Naive thymus-derived CD4-positive, alpha-beta T cell (primary cell): ENCODE measurements around the gene RRAD. TPM values are rescaled to one million over a fixed set of nuclear protein-coding genes. Genes with fewer than 3 reads are reported as not detected.

ENCODE experiments used
- ATAC-seq: fragments of 150-1000 bp; cut with Tn5 transposase; 2 replicates; pipeline ENCODE4 v1.10.0; 2021; ENCODE audit warnings: mild to moderate bottlenecking, moderate library complexity
- CTCF ChIA-PET: fragments of 350-600 bp; sonication (Branson Sonifier 250); formaldehyde crosslinking; loops from one replicate; lab custom pipeline; 2021; ENCODE audit warnings: antibody characterized with exemption; lab: Charles Lee
- POLR2A ChIA-PET: fragments of 350-600 bp; sonication (Branson Sonifier 250); formaldehyde crosslinking; loops from one replicate; lab custom pipeline; 2021; ENCODE audit warnings: antibody characterized with exemption, inconsistent platforms; lab: Charles Lee
- DNase-seq, 9 donors: peaks; one replicate each; pipeline versions ENCODE4 v3.0.0 to v3.0.0-alpha.2; 2020 to 2022; ENCODE audit warnings: mixed read lengths in 1 of 9
- H3K27ac ChIP-seq: one replicate; pipeline ENCODE4 v1.7.0; 2013; ENCODE audit warnings: mild to moderate bottlenecking, low read depth, low read length, moderate library complexity
- H3K27me3 ChIP-seq, 2 donors: one replicate each; pipeline ENCODE4 v1.7.0; 2013; ENCODE audit warnings: low read length in 2 of 2, mild to moderate bottlenecking in 2 of 2, moderate library complexity in 2 of 2; ENCODE audit not compliant: control insufficient read depth in 2 of 2, insufficient read depth in 2 of 2
- H3K36me3 ChIP-seq, 3 experiments: 1 replicate in 2 of 3; 2 replicates in 1 of 3; pipeline ENCODE4 v1.7.0; 2013; ENCODE audit warnings: low read length in 3 of 3, mild to moderate bottlenecking in 3 of 3, moderate library complexity in 1 of 3; ENCODE audit not compliant: insufficient read depth in 3 of 3, control insufficient read depth in 2 of 3
- H3K4me1 ChIP-seq, 2 donors: one replicate each; pipeline ENCODE4 v1.7.0; 2013; ENCODE audit warnings: low read length in 2 of 2, mild to moderate bottlenecking in 2 of 2, moderate library complexity in 1 of 2; ENCODE audit not compliant: control insufficient read depth in 2 of 2, insufficient read depth in 2 of 2
- H3K4me3 ChIP-seq: 2 replicates; pipeline ENCODE4 v1.7.0; 2013; ENCODE audit warnings: mild to moderate bottlenecking, low read length
- H3K9me3 ChIP-seq, 3 experiments: 1 replicate in 2 of 3; 2 replicates in 1 of 3; pipeline ENCODE4 v1.7.0; 2013; ENCODE audit warnings: low read length in 3 of 3; ENCODE audit not compliant: control insufficient read depth in 2 of 3
- H3K27ac Mint-ChIP-seq, 9 donors: one replicate each; pipeline ENCODE4 v1.8.0; 2020 to 2022; ENCODE audit warnings: mixed read lengths in 9 of 9, mild to moderate bottlenecking in 8 of 9, moderate library complexity in 5 of 9, inconsistent platforms in 2 of 9
- H3K27me3 Mint-ChIP-seq, 5 donors: one replicate each; pipeline ENCODE4 v1.8.0; 2021 to 2022; ENCODE audit warnings: mixed read lengths in 5 of 5, mild to moderate bottlenecking in 1 of 5
- H3K36me3 Mint-ChIP-seq, 5 donors: one replicate each; pipeline ENCODE4 v1.8.0; 2020 to 2022; ENCODE audit warnings: mixed read lengths in 5 of 5, mild to moderate bottlenecking in 3 of 5, inconsistent platforms in 1 of 5
- H3K4me1 Mint-ChIP-seq, 7 donors: one replicate each; pipeline ENCODE4 v1.8.0; 2020 to 2022; ENCODE audit warnings: mixed read lengths in 7 of 7, mild to moderate bottlenecking in 3 of 7, inconsistent platforms in 1 of 7
- H3K4me3 Mint-ChIP-seq, 10 donors: one replicate each; pipeline ENCODE4 v1.8.0; 2020 to 2022; ENCODE audit warnings: mild to moderate bottlenecking in 10 of 10, mixed read lengths in 10 of 10, moderate library complexity in 6 of 10, inconsistent platforms in 2 of 10
- H3K9me3 Mint-ChIP-seq, 11 donors: one replicate each; pipeline ENCODE4 v1.8.0; 2020 to 2022; ENCODE audit warnings: mixed read lengths in 11 of 11, mild to moderate bottlenecking in 4 of 11, inconsistent platforms in 1 of 11, moderate library complexity in 1 of 11
- intact Hi-C, 2 donors: fragments of 100-400 bp; cut with micrococcal nuclease; formaldehyde crosslinking; loops; one replicate each; pipeline ENCODE4 v1.15.1; 2023
- polyA plus RNA-seq, 2 donors: library from polyadenylated mRNA; unstranded; fragments of 300-500 nt; fragmentation: Illumina TruSeq; gene quantifications; one replicate each; pipeline ENCODE4 v1.2.3, GENCODE V29; 2021
- total RNA-seq, 6 experiments: library from RNA in 5 of 6; stranded (reverse) in 5 of 6; gene quantifications; 1 replicate in 5 of 6; 2 replicates in 1 of 6; pipeline ENCODE4 v1.2.3 and lab custom pipeline; 2021 to 2026

Gene RRAD
- total and polyA plus RNA-seq, 7 experiments from 2014 or later, result 0.24 to 1.6 (median 0.88) TPM; not detected in 2

DNA sequence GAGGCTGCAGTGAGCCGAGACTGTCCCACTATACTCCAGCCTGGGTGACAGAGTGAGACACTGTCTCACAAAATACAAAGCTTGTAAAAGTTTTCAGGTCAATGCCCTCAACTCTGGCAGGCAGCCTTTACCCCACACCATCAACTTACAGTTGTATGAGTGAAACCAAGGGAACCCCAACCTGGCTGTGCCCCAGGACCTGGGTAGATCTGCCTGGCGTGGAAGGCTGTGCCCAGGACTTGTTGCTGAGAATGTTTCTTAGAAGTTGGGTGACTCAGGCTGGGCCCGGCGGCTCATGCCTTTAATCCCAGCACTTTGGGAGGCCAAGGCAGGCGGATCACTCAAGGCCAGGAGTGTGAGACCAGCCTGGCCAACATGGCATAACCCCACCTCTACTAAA lies 43.5 kb upstream of the RRAD start:
- H3K27ac ChIP-seq, result no peak overlapping the region
- H3K9me3 Mint-ChIP-seq, result no peaks in the 10 kb centered on the region
- no peaks in the 10 kb centered on the region for H3K36me3 ChIP-seq
- H3K4me1 ChIP-seq, result no peaks in the 10 kb centered on the region
- peaks cover 0 to 5% (median 0%) of the 10 kb centered on the region in 5 donors for H3K27me3 Mint-ChIP-seq
- H3K4me3 ChIP-seq, result no peak overlapping the region
- DNase-seq, result no peak
- no peaks in the 10 kb centered on the region for H3K9me3 ChIP-seq
- no peaks in the 10 kb centered on the region for H3K27me3 ChIP-seq
- ATAC-seq, result no peak
- H3K4me3 Mint-ChIP-seq, result no peak overlapping the region
- CTCF ChIA-PET, result no interaction called here
- peaks cover 0 to 3% (median 0%) of the 10 kb centered on the region in 7 donors for H3K4me1 Mint-ChIP-seq
- no peak overlapping the region for H3K27ac Mint-ChIP-seq
- no peaks in the 10 kb centered on the region for H3K36me3 Mint-ChIP-seq
- intact Hi-C loops, result no loop called here
- POLR2A ChIA-PET, result no interaction called here

- Histone ChIP-seq H3K27ac (no peak overlapping the region), H3K4me1 (no peaks in the 10 kb centered on the region), H3K27me3 (no peaks in the 10 kb centered on the region), H3K9me3 (no peaks in the 10 kb centered on the region), H3K36me3 (no peaks in the 10 kb centered on the region), H3K4me3 (no peak overlapping the region)
- no peak for ATAC-seq
- Mint-ChIP-seq H3K27ac (no peak overlapping the region), H3K4me3 (no peak overlapping the region), H3K9me3 (no peaks in the 10 kb centered on the region), H3K27me3 (peaks cover 0 to 5% (median 0%) of the 10 kb centered on the region in 5 donors), H3K4me1 (peaks cover 2 to 20% (median 8%) of the 10 kb centered on the region in 7 donors), H3K36me3 (no peaks in the 10 kb centered on the region)
- POLR2A ChIA-PET, result interaction anchor here (1.0 kb wide), 1 partner anchor 49 kb away, joined by 5 read pairs; no protein-coding TSS in a partner anchor
- intact Hi-C loops, result no loop called here
- no peak for DNase-seq
- CTCF ChIA-PET, result no interaction called here
Observed at GRCh38 chr16:66964049-66964448, 38.7 kb upstream of the RRAD start.

GRCh38 chr16:66961914-66962313 lies 36.6 kb upstream of the RRAD start:
- no peaks in the 10 kb centered on the region for H3K9me3 ChIP-seq
- peaks cover 0 to 5% (median 0%) of the 10 kb centered on the region in 5 donors for H3K27me3 Mint-ChIP-seq
- intact Hi-C loops, result no loop called here
- H3K27me3 ChIP-seq, result no peaks in the 10 kb centered on the region
- no peak overlapping the region for H3K27ac ChIP-seq
- peak overlapping the region in 2 of 9 donors; percentile 68 to 91 for H3K27ac Mint-ChIP-seq
- no peaks in the 10 kb centered on the region for H3K9me3 Mint-ChIP-seq
- DNase-seq, result no peak
- CTCF ChIA-PET, result interaction anchor here (1.2 kb wide), 1 partner anchor 15 kb away, joined by 4 read pairs; no protein-coding TSS in a partner anchor
- no peaks in the 10 kb centered on the region for H3K4me1 ChIP-seq
- ATAC-seq, result no peak
- POLR2A ChIA-PET, result no interaction called here
- H3K36me3 ChIP-seq, result no peaks in the 10 kb centered on the region
- H3K4me3 Mint-ChIP-seq, result peak overlapping the region in 1 of 10 donors; percentile 92
- H3K4me1 Mint-ChIP-seq, result peaks cover 10 to 33% (median 17%) of the 10 kb centered on the region in 7 donors
- H3K4me3 ChIP-seq, result no peak overlapping the region
- H3K36me3 Mint-ChIP-seq, result no peaks in the 10 kb centered on the region

DNA sequence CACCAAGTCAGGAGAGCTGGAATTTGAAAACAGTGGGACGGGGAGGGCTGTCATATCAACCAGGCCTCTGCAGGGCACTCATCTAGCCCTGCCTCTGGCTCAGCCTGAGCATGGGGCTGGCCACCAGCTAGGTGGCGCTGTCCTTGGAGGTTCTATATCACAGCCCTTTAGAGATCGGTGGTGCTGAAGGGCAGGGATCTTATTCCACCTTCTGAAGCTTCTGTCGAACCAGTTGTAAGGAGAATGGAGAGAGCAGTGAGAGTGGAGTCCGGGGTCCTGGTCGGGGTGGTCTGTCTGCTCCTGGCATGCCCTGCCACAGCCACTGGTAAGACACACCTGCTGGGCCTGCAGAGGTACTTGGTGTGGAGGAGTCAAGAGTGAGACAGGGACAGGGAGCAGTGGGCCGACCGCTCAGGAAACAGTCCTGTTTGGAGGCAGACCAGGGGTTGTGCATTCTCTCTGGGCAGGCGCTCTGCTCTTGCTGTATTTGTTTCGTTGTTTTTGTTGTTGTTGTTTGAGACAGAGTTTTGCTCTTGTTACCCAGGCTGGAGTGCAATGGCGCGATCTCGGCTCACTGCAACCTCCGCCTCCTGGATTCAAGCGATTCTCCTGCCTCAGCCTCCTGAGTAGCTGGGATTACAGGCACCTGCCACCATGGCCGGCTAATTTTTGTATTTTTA lies 35.9 kb upstream of the RRAD start, which contains the start of gene CES3:
CES3 (plus strand) TSS at position 202 of the 680 bp plus-strand sequence; CDS start at position 244, 42 bp downstream.
- ATAC-seq (peak; percentile 90), DNase-seq (peak in 8 of 9 donors; percentile 23 to 71 (median 34))
- POLR2A ChIA-PET, result no interaction called here
- no peaks in the 10 kb centered on the region for H3K36me3 Mint-ChIP-seq
- peaks cover 0 to 5% (median 0%) of the 10 kb centered on the region in 5 donors for H3K27me3 Mint-ChIP-seq
- peak within 1 kb of the TSS in 1 of 10 donors; percentile 92 for H3K4me3 Mint-ChIP-seq
- peak within 1 kb of the TSS in 2 of 9 donors; percentile 68 to 91 for H3K27ac Mint-ChIP-seq
- H3K4me1 Mint-ChIP-seq, result peaks cover 10 to 33% (median 17%) of the 10 kb centered on the region in 7 donors
- H3K27ac ChIP-seq, result no peak within 1 kb of the TSS
- no peak within 1 kb of the TSS for H3K4me3 ChIP-seq
- H3K27me3 ChIP-seq, result no peaks in the 10 kb centered on the region
- CTCF ChIA-PET, result interaction anchor here (0.6 to 1.2 kb wide), 2 partner anchors 14 to 18 kb away, joined by 3 to 4 read pairs; no protein-coding TSS in a partner anchor
- intact Hi-C loops, result no loop called here
- H3K4me1 ChIP-seq, result no peaks in the 10 kb centered on the region
- H3K9me3 Mint-ChIP-seq, result no peaks in the 10 kb centered on the region
- no peaks in the 10 kb centered on the region for H3K9me3 ChIP-seq
- H3K36me3 ChIP-seq, result no peaks in the 10 kb centered on the region

GRCh38 chr16:66960270-66960669 lies 34.9 kb upstream of the RRAD start:
- no peak overlapping the region for H3K4me3 Mint-ChIP-seq
- Histone ChIP-seq H3K36me3 (no peaks in the 10 kb centered on the region), H3K27me3 (no peaks in the 10 kb centered on the region), H3K27ac (no peak overlapping the region), H3K4me3 (no peak overlapping the region), H3K4me1 (no peaks in the 10 kb centered on the region), H3K9me3 (no peaks in the 10 kb centered on the region)
- H3K4me1 Mint-ChIP-seq, result peaks cover 10 to 33% (median 17%) of the 10 kb centered on the region in 7 donors
- no peaks in the 10 kb centered on the region for H3K9me3 Mint-ChIP-seq
- intact Hi-C loops, result no loop called here
- ATAC-seq (no peak), DNase-seq (no peak)
- no peaks in the 10 kb centered on the region for H3K36me3 Mint-ChIP-seq
- ChIA-PET POLR2A (no interaction called here), CTCF (interaction anchor here (0.7 kb wide), 1 partner anchor 12 kb away, joined by 3 read pairs; no protein-coding TSS in a partner anchor)
- H3K27ac Mint-ChIP-seq, result no peak overlapping the region
- H3K27me3 Mint-ChIP-seq, result peaks cover 0 to 5% (median 0%) of the 10 kb centered on the region in 5 donors

- CTCF ChIA-PET, result interaction anchor here (0.7 kb wide), 2 partner anchors 11 to 128 kb away, joined by 3 read pairs; no protein-coding TSS in a partner anchor
- intact Hi-C loops, result no loop called here
- Histone ChIP-seq H3K9me3 (no peaks in the 10 kb centered on the region), H3K4me1 (no peaks in the 10 kb centered on the region), H3K27ac (no peak overlapping the region), H3K4me3 (no peak overlapping the region), H3K27me3 (no peaks in the 10 kb centered on the region), H3K36me3 (no peaks in the 10 kb centered on the region)
- no peaks in the 10 kb centered on the region for H3K9me3 Mint-ChIP-seq
- H3K4me1 Mint-ChIP-seq, result peaks cover 10 to 33% (median 17%) of the 10 kb centered on the region in 7 donors
- peak overlapping the region in 3 of 9 donors; percentile 16 to 51 (median 26) for H3K27ac Mint-ChIP-seq
- no peaks in the 10 kb centered on the region for H3K36me3 Mint-ChIP-seq
- DNase-seq (no peak), ATAC-seq (peak; percentile 15)
- POLR2A ChIA-PET, result no interaction called here
- H3K4me3 Mint-ChIP-seq, result no peak overlapping the region
- peaks cover 0 to under 1% (median 0%) of the 10 kb centered on the region in 5 donors for H3K27me3 Mint-ChIP-seq
Observed at GRCh38 chr16:66959704-66960161, 34.4 kb upstream of the RRAD start.
